Measurements from ENCODE around the gene PRCC. TPM values are rescaled to one million over a fixed set of nuclear protein-coding genes. Genes with fewer than 3 reads are reported as not detected.

PRCC gene
- total and polyA plus RNA-seq, 2 of the 8 experiments (the other 6 are each of a cell fraction or from before 2014, with no cell fraction given), result 95.2 to 115 TPM

GRCh38 chr1:156721535-156721934, 45.8 kb upstream of the PRCC start (continued):
- no peak for TF ChIP-seq SIX5 (IDR thresholded peaks at IDR 0.05; ENCODE audit: low read depth, low read length)
- TF ChIP-seq RAD21 (IDR thresholded peaks at IDR 0.05 in 1 of 2, conservative IDR thresholded peaks at IDR 0.05 in 1 of 2; ENCODE audit: low read depth in 2 of 2, low read length in 2 of 2), result no peak
- TF ChIP-seq NANOG (IDR thresholded peaks at IDR 0.05; ENCODE audit: insufficient read depth, low read depth, low read length, poor library complexity, severe bottlenecking), result no peak
- TF ChIP-seq BRCA1 (IDR thresholded peaks at IDR 0.05; ENCODE audit: low read depth, low read length), result no peak
- TF ChIP-seq SP2 (IDR thresholded peaks at IDR 0.05; ENCODE audit: low read length), result no peak
- no peak for TF ChIP-seq TAF7 (optimal IDR thresholded peaks at IDR 0.05; ENCODE audit: borderline replicate concordance, low read depth, low read length)
- TF ChIP-seq ASH2L (IDR thresholded peaks at IDR 0.05; ENCODE audit: low read length), result no peak
